NCI-H69 (cell line): ENCODE measurements around the gene RREB1.

Experiments
- DNase-seq: peaks from one replicate; lab custom pipeline; 2025; lab: John Stamatoyannopoulos, UW

Gene RREB1

GRCh38 chr6:7298113-7298512 is 190.4 kb downstream of the RREB1 start:
- no peak for DNase-seq

DNA sequence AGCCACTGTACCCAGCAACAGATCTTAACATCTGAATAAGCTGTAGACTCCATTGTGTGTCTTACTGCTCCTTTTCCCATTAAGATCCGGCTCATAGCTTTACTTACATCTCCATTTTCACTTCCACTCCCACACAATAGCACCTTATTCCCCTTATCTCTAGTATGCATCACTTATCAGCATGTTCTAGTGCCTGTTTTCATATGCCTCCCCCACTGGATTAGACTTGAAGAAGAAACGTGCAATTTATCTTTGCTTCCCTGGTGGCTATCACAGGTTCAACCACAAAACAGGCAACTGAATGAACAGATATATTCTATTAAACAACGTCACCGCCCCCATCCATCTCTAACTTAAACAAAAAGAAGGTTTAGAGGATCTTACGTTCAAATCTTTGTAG is 193.2 kb downstream of the RREB1 start:
- no peak for DNase-seq
